Left colon (tissue), 2 donors: ENCODE measurements around the gene USP10. TPM values are rescaled to one million over a fixed set of nuclear protein-coding genes. Genes with fewer than 3 reads are reported as not detected.

ENCODE experiments used
- ATAC-seq: fragments of 200-7000 bp; cut with Tn5 transposase; one replicate; pipeline ENCODE4 v1.9.1; 2020; ENCODE audit warnings: mild to moderate bottlenecking, moderate library complexity
- DNase-seq, 2 donors: peaks; one replicate each; pipeline ENCODE4 v3.0.0-alpha.2; 2020
- intact Hi-C, 2 donors: fragments of 100-400 bp; cut with DNase I in 1 of 2; cut with micrococcal nuclease in 1 of 2; formaldehyde crosslinking; loops; one replicate each; pipeline versions ENCODE4 v1.11.2 to v1.14.0; 2022; cut with DNase I, micrococcal nuclease
- long read RNA-seq: library from polyadenylated mRNA; unstranded; transcript quantifications from one replicate; pipeline ENCODE4 v2.0.0, GENCODE V29; 2021
- total RNA-seq, 2 donors: library from RNA; stranded (reverse); fragmentation: NEBNext Ultra II Directional; extraction: Animal tissue kit (Norgen Biotek cat#: 25700); gene quantifications; one replicate each; pipeline ENCODE4 v1.2.1, GENCODE V29; 2021
- donor health status: DM: no; HTN: no; CAD: no.
- donor health status: DM: yes; HTN: yes; CAD: no.

USP10 gene
- total RNA-seq, result 10 to 100 TPM; 65.3 to 77.3 TPM
- long read RNA-seq, transcript USP10-201 (14 exons, 3,009 nt), result major isoform, 20 of 55 reads
- long read RNA-seq, partial matches to known transcripts, result 29 of 55 reads
- long read RNA-seq, other reads (novel, unspliced or antisense), result 5 of 55 reads

- peak; percentile 68 to 83 for DNase-seq
- peak; percentile 85 for ATAC-seq
- intact Hi-C loops, result no loop called here
Observed at GRCh38 chr16:84699712-84700445, at the start of gene USP10. TSS of gene USP10 (plus strand) at chr16:84700000. CDS start at chr16:84700091, 91 bp downstream.

- intact Hi-C loops, result no loop called here
- ATAC-seq (no peak), DNase-seq (no peak)
Observed at GRCh38 chr16:84650062-84650991, 49.5 kb upstream of the USP10 start.

GRCh38 chr16:84652566-84652965 is 47.2 kb upstream of the USP10 start:
- intact Hi-C loops, result no loop called here
- no peak for ATAC-seq
- DNase-seq, result no peak

- DNase-seq, result no peak
- intact Hi-C loops, result no loop called here
- no peak for ATAC-seq
Observed at GRCh38 chr16:84654238-84654637, 45.6 kb upstream of the USP10 start.

- intact Hi-C loops, result no loop called here
- no peak for ATAC-seq
Observed at GRCh38 chr16:84654998-84655397, 44.8 kb upstream of the USP10 start.

GRCh38 chr16:84656649-84657048 is 43.2 kb upstream of the USP10 start:
- no peak for ATAC-seq
- DNase-seq, result no peak
- intact Hi-C loops, result no loop called here

More at GRCh38 chr16:84654998-84655397, 44.8 kb upstream of the USP10 start:
- DNase-seq, result no peak

- DNase-seq (no peak), ATAC-seq (no peak)
- intact Hi-C loops, result no loop called here
Observed at GRCh38 chr16:84657229-84657837, 42.5 kb upstream of the USP10 start.

GRCh38 chr16:84658690-84659089 is 41.1 kb upstream of the USP10 start:
- intact Hi-C loops, result no loop called here
- ATAC-seq (no peak), DNase-seq (no peak)

- intact Hi-C loops, result no loop called here
- DNase-seq (no peak), ATAC-seq (no peak)
Observed at GRCh38 chr16:84659656-84660300, 40.0 kb upstream of the USP10 start.

GRCh38 chr16:84660973-84661372 is 38.8 kb upstream of the USP10 start:
- DNase-seq (no peak), ATAC-seq (no peak)
- intact Hi-C loops, result no loop called here

GRCh38 chr16:84661418-84662060 is 38.3 kb upstream of the USP10 start:
- DNase-seq (no peak), ATAC-seq (no peak)
- intact Hi-C loops, result no loop called here

- ATAC-seq (no peak), DNase-seq (no peak)
- intact Hi-C loops, result no loop called here
Observed at GRCh38 chr16:84662471-84662870, 37.3 kb upstream of the USP10 start.

GRCh38 chr16:84663433-84664101 is 36.2 kb upstream of the USP10 start:
- intact Hi-C loops, result no loop called here
- no peak for DNase-seq
- ATAC-seq, result no peak

- intact Hi-C loops, result no loop called here
- ATAC-seq (peak; percentile 82), DNase-seq (no peak)
Observed at GRCh38 chr16:84665359-84665758, 34.4 kb upstream of the USP10 start.

- intact Hi-C loops, result no loop called here
- DNase-seq, result no peak
- no peak for ATAC-seq
Observed at GRCh38 chr16:84665843-84666242, 34.0 kb upstream of the USP10 start.

GRCh38 chr16:84667600-84668309 is 32.0 kb upstream of the USP10 start:
- intact Hi-C loops, result no loop called here
- ATAC-seq, result no peak
- no peak for DNase-seq

GRCh38 chr16:84670063-84670462 is 29.7 kb upstream of the USP10 start:
- ATAC-seq (no peak), DNase-seq (no peak)
- intact Hi-C loops, result no loop called here
